SU-DHL-6 (cell line): ENCODE results near the gene ACCSL.

Experiments used
- H2AFZ ChIP-seq: fragments of 200-600 bp; sonication (generic); 2 replicates; pipeline ENCODE4 v1.6.1; 2014; ENCODE audit warnings: low read depth, mild to moderate bottlenecking, moderate library complexity, mixed read lengths, antibody characterized with exemption, low read length; ENCODE audit not compliant: severe bottlenecking
- H3F3A ChIP-seq: fragments of 200-600 bp; shearing (Covaris generic); 2 replicates; pipeline ENCODE4 v1.6.0; 2016; ENCODE audit warnings: antibody characterized with exemption, mild to moderate bottlenecking; ENCODE audit not compliant: insufficient read depth
- H3K27ac ChIP-seq: fragments of 200-600 bp; sonication (generic); 2 replicates; pipeline ENCODE4 v1.5.1; 2016; ENCODE audit warnings: low read depth, mild to moderate bottlenecking, low read length, moderate library complexity, mixed read lengths
- H3K27me3 ChIP-seq: fragments of 200-600 bp; sonication (generic), shearing (Covaris generic); 2 replicates; pipeline ENCODE4 v1.6.0; 2014; ENCODE audit warnings: mild to moderate bottlenecking, low read length
- H3K36me3 ChIP-seq: fragments of 200-600 bp; sonication (generic); 2 replicates; pipeline ENCODE4 v1.6.1; 2014; ENCODE audit warnings: mild to moderate bottlenecking, low read length, mixed read lengths
- H3K4me2 ChIP-seq: fragments of 300-600, 200-600 bp; shearing (Covaris generic), sonication (generic); 2 replicates; pipeline ENCODE4 v1.6.0; 2014; ENCODE audit warnings: low read length, low read depth, mild to moderate bottlenecking; ENCODE audit not compliant: poor library complexity, severe bottlenecking
- H3K4me3 ChIP-seq: fragments of 200-600 bp; sonication (generic); 2 replicates; pipeline ENCODE4 v1.5.1; 2014; ENCODE audit warnings: antibody characterized with exemption, low read length, mild to moderate bottlenecking, mixed read lengths; ENCODE audit not compliant: insufficient read depth, poor library complexity, severe bottlenecking
- H3K79me2 ChIP-seq: fragments of 200-600 bp; sonication (generic); 2 replicates; pipeline ENCODE4 v1.6.1; 2014; ENCODE audit warnings: mild to moderate bottlenecking, low read length, moderate library complexity; ENCODE audit not compliant: insufficient read depth
- H3K9ac ChIP-seq: fragments of 200-600 bp; sonication (generic); 2 replicates; pipeline ENCODE4 v1.7.0; 2014; ENCODE audit warnings: mild to moderate bottlenecking, low read length
- H3K9me2 ChIP-seq: fragments of 200-600 bp; sonication (generic); replicated peaks from 2 replicates; pipeline ENCODE4 v1.6.1; 2014; ENCODE audit warnings: low read length; ENCODE audit not compliant: insufficient read depth
- H3K9me3 ChIP-seq: fragments of 200-600 bp; sonication (generic); 2 replicates; pipeline ENCODE4 v1.6.1; 2014; ENCODE audit warnings: low read length, mixed read lengths; ENCODE audit not compliant: insufficient read depth
- H4K20me1 ChIP-seq: fragments of 200-600 bp; sonication (generic); 2 replicates; pipeline ENCODE4 v1.6.1; 2014; ENCODE audit warnings: low read depth, mild to moderate bottlenecking, antibody characterized with exemption, low read length, moderate library complexity, mixed read lengths
- CTCF ChIP-seq: fragments of 200-600 bp; sonication (generic); IDR thresholded peaks from one replicate; pipeline ENCODE4 v1.5.1; 2017; ENCODE audit warnings: antibody characterized with exemption, mild to moderate bottlenecking, low read length, moderate library complexity; ENCODE audit not compliant: insufficient read depth, poor library complexity, severe bottlenecking
- EZH2phosphoT487 ChIP-seq: fragments of 200-600 bp; sonication (generic), shearing (Covaris generic); conservative IDR thresholded peaks from 2 replicates; pipeline ENCODE4 v1.6.1; 2018; ENCODE audit warnings: mild to moderate bottlenecking, antibody characterized with exemption, low read length, moderate library complexity, mixed read lengths

Gene ACCSL

GRCh38 chr11:44016546-44017442 lies 31.0 kb upstream of the ACCSL start:
- no peak for TF ChIP-seq CTCF
- no peak for TF ChIP-seq EZH2phosphoT487
- Histone ChIP-seq H3K9me3 (no peaks in the 10 kb centered on the region), H3K9me2 (no peaks in the 10 kb centered on the region), H3K79me2 (no peaks in the 10 kb centered on the region), H3K27me3 (no peaks in the 10 kb centered on the region), H3K27ac (no peak overlapping the region), H3K36me3 (no peaks in the 10 kb centered on the region), H3K9ac (no peak overlapping the region), H3K4me3 (no peak overlapping the region), H4K20me1 (no peaks in the 10 kb centered on the region), H3K4me2 (no peak overlapping the region), H3F3A (no peaks in the 10 kb centered on the region), H2AFZ (no peak overlapping the region)

GRCh38 chr11:44017443-44018126 lies 30.2 kb upstream of the ACCSL start:
- H3F3A ChIP-seq, result no peaks in the 10 kb centered on the region
- no peak overlapping the region for H3K4me2 ChIP-seq
- H3K4me3 ChIP-seq, result no peak overlapping the region
- H2AFZ ChIP-seq, result no peak overlapping the region
- H3K27ac ChIP-seq, result no peak overlapping the region
- TF ChIP-seq CTCF, result no peak
- TF ChIP-seq EZH2phosphoT487, result no peak
- no peaks in the 10 kb centered on the region for H4K20me1 ChIP-seq
- H3K27me3 ChIP-seq, result no peaks in the 10 kb centered on the region
- H3K36me3 ChIP-seq, result no peaks in the 10 kb centered on the region
- no peak overlapping the region for H3K9ac ChIP-seq
- no peaks in the 10 kb centered on the region for H3K9me2 ChIP-seq
- H3K9me3 ChIP-seq, result no peaks in the 10 kb centered on the region
- H3K79me2 ChIP-seq, result no peaks in the 10 kb centered on the region

GRCh38 chr11:44018127-44018521 lies 29.7 kb upstream of the ACCSL start:
- Histone ChIP-seq H3K9me2 (no peaks in the 10 kb centered on the region), H3K4me3 (no peak overlapping the region), H2AFZ (no peak overlapping the region), H3K27ac (no peak overlapping the region), H3K9me3 (no peaks in the 10 kb centered on the region), H3K36me3 (no peaks in the 10 kb centered on the region), H3K9ac (no peak overlapping the region), H3K79me2 (no peaks in the 10 kb centered on the region), H3K27me3 (no peaks in the 10 kb centered on the region), H3F3A (no peaks in the 10 kb centered on the region), H4K20me1 (no peaks in the 10 kb centered on the region), H3K4me2 (no peak overlapping the region)
- no peak for TF ChIP-seq EZH2phosphoT487
- TF ChIP-seq CTCF, result no peak
